HG03342 (cell line): ENCODE measurements around the gene CHCHD3.
A peak's percentile ranks its signal among the peaks of the same experiment; 100 is the strongest.

Source experiments
- ATAC-seq: cut with Tn5 transposase; IDR thresholded peaks from one replicate; pipeline ENCODE4 v1.9.1; 2021; ENCODE audit warnings: mild to moderate bottlenecking, moderate library complexity; ENCODE audit not compliant: unreplicated experiment

The CHCHD3 gene

GRCh38 chr7:132871419-132871818, 210.5 kb downstream of the CHCHD3 start:
- ATAC-seq, result peak; percentile 62

GRCh38 chr7:132869166-132869861, 212.6 kb downstream of the CHCHD3 start:
- ATAC-seq, result no peak

- ATAC-seq, result no peak
Observed at GRCh38 chr7:132866551-132866950, 215.3 kb downstream of the CHCHD3 start.

- ATAC-seq, result no peak
Observed at GRCh38 chr7:132866144-132866531, 215.8 kb downstream of the CHCHD3 start.

- no peak for ATAC-seq
Observed at GRCh38 chr7:132865366-132866143, 216.3 kb downstream of the CHCHD3 start.

GRCh38 chr7:132861940-132862554, 219.8 kb downstream of the CHCHD3 start:
- ATAC-seq, result no peak

- ATAC-seq, result no peak
Observed at GRCh38 chr7:132861424-132861823, 220.5 kb downstream of the CHCHD3 start.

GRCh38 chr7:132859199-132859598, 222.7 kb downstream of the CHCHD3 start:
- ATAC-seq, result no peak

GRCh38 chr7:132858760-132859159, 223.1 kb downstream of the CHCHD3 start:
- no peak for ATAC-seq

- no peak for ATAC-seq
Observed at GRCh38 chr7:132858251-132858650, 223.6 kb downstream of the CHCHD3 start.

GRCh38 chr7:132857703-132858102, 224.2 kb downstream of the CHCHD3 start:
- no peak for ATAC-seq

GRCh38 chr7:132857031-132857430, 224.9 kb downstream of the CHCHD3 start:
- no peak for ATAC-seq

GRCh38 chr7:132856416-132856815, 225.5 kb downstream of the CHCHD3 start:
- ATAC-seq, result no peak

GRCh38 chr7:132855901-132856300, 226.0 kb downstream of the CHCHD3 start:
- no peak for ATAC-seq

- ATAC-seq, result no peak
Observed at GRCh38 chr7:132854238-132854637, 227.7 kb downstream of the CHCHD3 start.

- ATAC-seq, result no peak
Observed at GRCh38 chr7:132847376-132847775, 234.5 kb downstream of the CHCHD3 start.

- ATAC-seq, result no peak
Observed at GRCh38 chr7:132846086-132846485, 235.8 kb downstream of the CHCHD3 start.

GRCh38 chr7:132842478-132842877, 239.4 kb downstream of the CHCHD3 start:
- no peak for ATAC-seq

- ATAC-seq, result no peak
Observed at GRCh38 chr7:132840199-132840598, 241.7 kb downstream of the CHCHD3 start.

- no peak for ATAC-seq
Observed at GRCh38 chr7:132838313-132838712, 243.6 kb downstream of the CHCHD3 start.

GRCh38 chr7:132837529-132837928, 244.4 kb downstream of the CHCHD3 start:
- no peak for ATAC-seq

- no peak for ATAC-seq
Observed at GRCh38 chr7:132836746-132837145, 245.1 kb downstream of the CHCHD3 start.
